Measurements from ENCODE around the gene SPACA4. TPM values are rescaled to one million over a fixed set of nuclear protein-coding genes. Genes with fewer than 3 reads are reported as not detected.
A peak's percentile ranks its signal among the peaks of the same experiment; 100 is the strongest.

The SPACA4 gene
- total and polyA plus RNA-seq, 10 of the 15 experiments (the other 5 are each of a cell fraction or from before 2014, with no cell fraction given), result not detected

DNA sequence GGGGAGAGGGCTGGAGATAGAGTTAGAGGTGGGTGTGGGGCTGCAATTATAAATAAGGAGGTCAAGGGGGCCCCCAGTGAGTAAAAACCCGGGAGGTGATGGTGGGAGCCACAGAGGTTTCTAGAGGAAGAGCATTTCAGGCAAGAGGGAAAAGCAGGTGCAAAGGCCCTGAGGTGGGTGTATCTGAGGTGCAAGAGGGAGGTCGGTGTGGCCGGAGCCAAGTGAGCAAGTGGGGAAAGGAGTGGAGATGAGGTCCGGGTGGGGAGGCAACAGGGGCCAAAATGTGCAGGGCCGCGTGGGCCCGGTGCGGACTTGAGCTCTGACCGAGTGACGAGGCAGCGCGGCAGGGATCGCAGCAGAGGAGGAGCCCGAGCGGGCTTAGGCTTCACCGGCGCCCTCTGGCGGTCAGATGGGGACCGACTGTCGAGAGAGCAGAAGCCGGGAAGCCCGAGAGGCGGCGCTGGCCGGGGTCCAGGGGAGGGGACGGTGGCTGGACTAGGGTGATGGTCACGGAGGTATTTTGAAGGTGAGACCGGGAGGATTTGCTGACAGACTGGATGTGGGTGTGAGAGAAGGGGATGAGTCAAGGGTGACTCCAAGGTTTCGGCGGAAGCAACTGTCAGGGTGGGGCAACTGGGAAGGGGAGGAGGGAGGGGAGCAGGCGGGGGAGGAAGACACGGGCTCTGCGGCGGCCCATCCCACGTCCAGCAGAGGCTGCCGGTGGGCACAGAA lies 17.7 kb upstream of the SPACA4 start (continued):
- TF ChIP-seq, protein P1, sequence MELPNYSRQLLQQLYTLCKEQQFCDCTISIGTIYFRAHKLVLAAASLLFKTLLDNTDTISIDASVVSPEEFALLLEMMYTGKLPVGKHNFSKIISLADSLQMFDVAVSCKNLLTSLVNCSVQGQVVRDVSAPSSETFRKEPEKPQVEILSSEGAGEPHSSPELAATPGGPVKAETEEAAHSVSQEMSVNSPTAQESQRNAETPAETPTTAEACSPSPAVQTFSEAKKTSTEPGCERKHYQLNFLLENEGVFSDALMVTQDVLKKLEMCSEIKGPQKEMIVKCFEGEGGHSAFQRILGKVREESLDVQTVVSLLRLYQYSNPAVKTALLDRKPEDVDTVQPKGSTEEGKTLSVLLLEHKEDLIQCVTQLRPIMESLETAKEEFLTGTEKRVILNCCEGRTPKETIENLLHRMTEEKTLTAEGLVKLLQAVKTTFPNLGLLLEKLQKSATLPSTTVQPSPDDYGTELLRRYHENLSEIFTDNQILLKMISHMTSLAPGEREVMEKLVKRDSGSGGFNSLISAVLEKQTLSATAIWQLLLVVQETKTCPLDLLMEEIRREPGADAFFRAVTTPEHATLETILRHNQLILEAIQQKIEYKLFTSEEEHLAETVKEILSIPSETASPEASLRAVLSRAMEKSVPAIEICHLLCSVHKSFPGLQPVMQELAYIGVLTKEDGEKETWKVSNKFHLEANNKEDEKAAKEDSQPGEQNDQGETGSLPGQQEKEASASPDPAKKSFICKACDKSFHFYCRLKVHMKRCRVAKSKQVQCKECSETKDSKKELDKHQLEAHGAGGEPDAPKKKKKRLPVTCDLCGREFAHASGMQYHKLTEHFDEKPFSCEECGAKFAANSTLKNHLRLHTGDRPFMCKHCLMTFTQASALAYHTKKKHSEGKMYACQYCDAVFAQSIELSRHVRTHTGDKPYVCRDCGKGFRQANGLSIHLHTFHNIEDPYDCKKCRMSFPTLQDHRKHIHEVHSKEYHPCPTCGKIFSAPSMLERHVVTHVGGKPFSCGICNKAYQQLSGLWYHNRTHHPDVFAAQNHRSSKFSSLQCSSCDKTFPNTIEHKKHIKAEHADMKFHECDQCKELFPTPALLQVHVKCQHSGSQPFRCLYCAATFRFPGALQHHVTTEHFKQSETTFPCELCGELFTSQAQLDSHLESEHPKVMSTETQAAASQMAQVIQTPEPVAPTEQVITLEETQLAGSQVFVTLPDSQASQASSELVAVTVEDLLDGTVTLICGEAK (IDR thresholded peaks at IDR 0.05; ENCODE audit: borderline replicate concordance), result no peak
- TF ChIP-seq SP1 (IDR thresholded peaks at IDR 0.05; ENCODE audit: low read depth, low read length) (no peak), HDGF (IDR thresholded peaks at IDR 0.05) (peak; percentile 82), SMAD1 (IDR thresholded peaks at IDR 0.05; ENCODE audit: low read depth, partially characterized antibody) (no peak), FOS (IDR thresholded peaks at IDR 0.05; ENCODE audit: borderline replicate concordance, extremely low read depth, insufficient read length) (no peak), IKZF2 (IDR thresholded peaks at IDR 0.05) (0 out of 4 replicates have a peak, but pooled peaks of 1 of the 2 experiments have one; percentile 29), KAT2A (conservative IDR thresholded peaks at IDR 0.05; ENCODE audit: control insufficient read depth, low read depth, low read length) (no peak), YY1 (IDR thresholded peaks at IDR 0.05; ENCODE audit: low read depth, low read length) (peak; percentile 72), SMAD5 (IDR thresholded peaks at IDR 0.05; ENCODE audit: low read depth) (no peak), BHLHE40 (IDR thresholded peaks at IDR 0.05; ENCODE audit: borderline replicate concordance in 1 of 2, low read depth in 2 of 2, low read length in 1 of 2) (peak in 1 of 2 experiments; percentile 26; a peak in 1 of 4 replicates), NKRF (conservative IDR thresholded peaks at IDR 0.05) (no peak), MYC (IDR thresholded peaks at IDR 0.05; ENCODE audit: insufficient read depth, insufficient read length, insufficient replicate concordance, low read length, severe bottlenecking) (no peak), PKNOX1 (IDR thresholded peaks at IDR 0.05) (0 out of 2 replicates have a peak, but pooled peaks have one; percentile 16), GATAD2B (conservative IDR thresholded peaks at IDR 0.05; ENCODE audit: low read depth) (peak; percentile 39; the same call in 1 of the 2 replicates), ZNF592 (IDR thresholded peaks at IDR 0.05) (no peak)

Measured in GM12878 (cell line).